ENCODE results near the gene PRRT1.

DNA sequence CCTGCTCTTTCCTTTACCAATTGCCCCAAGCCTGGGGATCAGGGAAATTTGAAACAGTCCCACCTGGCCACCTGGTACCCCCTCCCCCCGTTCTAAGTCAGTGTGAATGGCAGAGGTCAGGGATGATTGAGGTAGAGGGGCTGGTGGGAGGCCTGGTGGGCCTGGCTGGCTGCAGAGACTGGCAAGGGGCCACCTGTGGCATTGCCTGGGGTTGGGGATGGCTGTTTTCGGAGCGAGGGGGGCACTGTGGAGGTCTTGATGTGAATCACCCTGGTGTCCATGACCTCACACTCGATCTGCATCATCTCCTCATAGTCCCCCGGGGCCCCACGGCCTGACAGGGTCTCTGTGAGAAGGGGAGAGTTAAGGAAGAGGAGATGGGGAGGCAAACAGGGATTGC, 36.1 kb downstream of the PRRT1 start:
- TF ChIP-seq SUZ12 (IDR thresholded peaks at IDR 0.05) (no peak), ELF4 (IDR thresholded peaks at IDR 0.05) (no peak), FOXK2 (IDR thresholded peaks at IDR 0.05) (no peak), TARDBP (IDR thresholded peaks at IDR 0.05) (no peak)

Data from HEK293T (cell line).